WTC11 (cell line): ENCODE results near the gene KLHL1. TPM values are rescaled to one million over a fixed set of nuclear protein-coding genes. Genes with fewer than 3 reads are reported as not detected.

Experiments
- ATAC-seq: fragments of 200-7000 bp; cut with Tn5 transposase; 2 replicates; pipeline ENCODE4 v1.10.0; 2021; ENCODE audit warnings: mild to moderate bottlenecking, moderate library complexity
- CTCF ChIA-PET: fragments of 300-600 bp; sonication (Branson Sonifier 250); formaldehyde crosslinking; loops from one replicate; lab custom pipeline; 2021; ENCODE audit warnings: antibody characterized with exemption; lab: Charles Lee
- POLR2A ChIA-PET: fragments of 350-600 bp; sonication (Branson Sonifier 250); formaldehyde crosslinking; loops from one replicate; lab custom pipeline; 2021; ENCODE audit warnings: antibody characterized with exemption; lab: Charles Lee
- DNase-seq: peaks from one replicate; pipeline ENCODE4 v3.0.0; 2021; ENCODE audit warnings: low spot score
- H3K27ac Mint-ChIP-seq: 2 replicates; pipeline ENCODE4 v1.8.0; 2021; ENCODE audit warnings: mixed read lengths
- H3K27me3 Mint-ChIP-seq: 2 replicates; pipeline ENCODE4 v1.8.0; 2021; ENCODE audit warnings: low read depth, mild to moderate bottlenecking, moderate library complexity, mixed read lengths
- H3K36me3 Mint-ChIP-seq: 2 replicates; pipeline ENCODE4 v1.8.0; 2021; ENCODE audit warnings: mixed read lengths
- H3K4me1 Mint-ChIP-seq: 2 replicates; pipeline ENCODE4 v1.8.0; 2022; ENCODE audit warnings: mixed read lengths
- H3K4me3 Mint-ChIP-seq: 2 replicates; pipeline ENCODE4 v1.8.0; 2021; ENCODE audit warnings: mild to moderate bottlenecking, moderate library complexity, mixed read lengths
- H3K9me3 Mint-ChIP-seq: 2 replicates; pipeline ENCODE4 v1.8.0; 2021; ENCODE audit warnings: mixed read lengths
- ATF1 ChIP-seq: sonication (generic); formaldehyde crosslinking; IDR thresholded peaks from 2 replicates; pipeline ENCODE4 v1.8.1; 2023; ENCODE audit warnings: mild to moderate bottlenecking, moderate library complexity, missing genetic modification reagents
- CBFB ChIP-seq: sonication (generic); formaldehyde crosslinking; IDR thresholded peaks from 2 replicates; pipeline ENCODE4 v1.8.1; 2022; ENCODE audit warnings: mild to moderate bottlenecking, low read depth, missing genetic modification reagents
- CREB1 ChIP-seq: sonication (generic); formaldehyde crosslinking; IDR thresholded peaks from 2 replicates; pipeline ENCODE4 v1.8.0; 2023; ENCODE audit warnings: mild to moderate bottlenecking, missing genetic modification reagents
- CREM ChIP-seq: sonication (generic); formaldehyde crosslinking; IDR thresholded peaks from 2 replicates; pipeline ENCODE4 v1.8.1; 2022; ENCODE audit warnings: mild to moderate bottlenecking, missing genetic modification reagents, moderate library complexity
- ELF4 ChIP-seq: sonication (generic); formaldehyde crosslinking; IDR thresholded peaks from 2 replicates; pipeline ENCODE4 v1.8.1; 2022; ENCODE audit warnings: low read depth, mild to moderate bottlenecking, moderate library complexity, missing genetic modification reagents
- FOXJ3 ChIP-seq: sonication (generic); formaldehyde crosslinking; IDR thresholded peaks from 2 replicates; pipeline ENCODE4 v1.9.0; 2021; ENCODE audit warnings: missing genetic modification reagents, mild to moderate bottlenecking, borderline replicate concordance
- GTF2I ChIP-seq: fragments of 250-450 bp; sonication (Bioruptor Pico); conservative IDR thresholded peaks from 2 replicates; pipeline ENCODE4 v1.4.0; 2021; ENCODE audit warnings: mild to moderate bottlenecking
- HMGA2 ChIP-seq: fragments of 250-450 bp; sonication (Bioruptor Pico); IDR thresholded peaks from 2 replicates; pipeline ENCODE4 v1.4.0; 2021; ENCODE audit warnings: mild to moderate bottlenecking, moderate library complexity
- JAZF1 ChIP-seq: fragments of 250-450 bp; sonication (Bioruptor Pico); IDR thresholded peaks from 2 replicates; pipeline ENCODE4 v1.9.0; 2021; ENCODE audit warnings: moderate library complexity, mild to moderate bottlenecking, inconsistent platforms
- MXD4 ChIP-seq: fragments of 250-450 bp; sonication (Bioruptor Pico); IDR thresholded peaks from 2 replicates; pipeline ENCODE4 v1.8.0; 2021; ENCODE audit warnings: mild to moderate bottlenecking, moderate library complexity, borderline replicate concordance
- MYBL2 ChIP-seq: sonication (generic); formaldehyde crosslinking; IDR thresholded peaks from 2 replicates; pipeline ENCODE4 v1.8.1; 2023; ENCODE audit warnings: mild to moderate bottlenecking, moderate library complexity, missing genetic modification reagents
- NFE2L1 ChIP-seq: sonication (generic); formaldehyde crosslinking; IDR thresholded peaks from 2 replicates; pipeline ENCODE4 v1.8.1; 2023; ENCODE audit warnings: missing genetic modification reagents
- NFYB ChIP-seq: sonication (generic); formaldehyde crosslinking; conservative IDR thresholded peaks from 2 replicates; pipeline ENCODE4 v1.8.0; 2022; ENCODE audit warnings: low read depth, missing genetic modification reagents
- NR3C1 ChIP-seq: sonication (generic); formaldehyde crosslinking; conservative IDR thresholded peaks from 2 replicates; pipeline ENCODE4 v1.8.1; 2023; ENCODE audit warnings: low read depth, mild to moderate bottlenecking, missing genetic modification reagents
- TEAD4 ChIP-seq: sonication (generic); formaldehyde crosslinking; IDR thresholded peaks from 2 replicates; pipeline ENCODE4 v1.8.0; 2022; ENCODE audit warnings: mild to moderate bottlenecking, missing genetic modification reagents
- ZNF232 ChIP-seq: sonication (generic); formaldehyde crosslinking; IDR thresholded peaks from 2 replicates; pipeline ENCODE4 v1.8.0; 2022; ENCODE audit warnings: mild to moderate bottlenecking, missing genetic modification reagents
- ZNF396 ChIP-seq: fragments of 250-450 bp; sonication (Bioruptor Pico); IDR thresholded peaks from 2 replicates; pipeline ENCODE4 v1.8.0; 2021; ENCODE audit warnings: mild to moderate bottlenecking, moderate library complexity, borderline replicate concordance
- ZNF423 ChIP-seq: fragments of 250-450 bp; sonication (Bioruptor Pico); IDR thresholded peaks from 2 replicates; pipeline ENCODE4 v2.1.2; 2022; ENCODE audit warnings: mild to moderate bottlenecking, moderate library complexity
- total RNA-seq: library from RNA; stranded (reverse); gene quantifications from 3 replicates; pipeline ENCODE4 v1.2.3, GENCODE V29; 2021
- TF ChIP-seq, protein P1 (sequence below): sonication (generic); formaldehyde crosslinking; IDR thresholded peaks from 2 replicates; pipeline ENCODE4 v1.8.1; 2022; ENCODE audit warnings: mild to moderate bottlenecking, missing genetic modification reagents, moderate library complexity, borderline replicate concordance
- TF ChIP-seq, protein P2 (sequence below): fragments of 250-450 bp; sonication (Bioruptor Pico); IDR thresholded peaks from 2 replicates; pipeline ENCODE4 v1.9.0; 2021; ENCODE audit warnings: mild to moderate bottlenecking, borderline replicate concordance
- TF ChIP-seq, protein P3 (sequence below): sonication (generic); formaldehyde crosslinking; IDR thresholded peaks from 2 replicates; pipeline ENCODE4 v1.8.1; 2023; ENCODE audit warnings: mild to moderate bottlenecking, missing genetic modification reagents
- TF ChIP-seq, protein P4 (sequence below): sonication (generic); formaldehyde crosslinking; IDR thresholded peaks from 2 replicates; pipeline ENCODE4 v1.8.1; 2022; ENCODE audit warnings: low read depth, mild to moderate bottlenecking, moderate library complexity, missing genetic modification reagents, borderline replicate concordance
- TF ChIP-seq, protein P5 (sequence below): sonication (generic); formaldehyde crosslinking; IDR thresholded peaks from 2 replicates; pipeline ENCODE4 v1.8.0; 2022; ENCODE audit warnings: mild to moderate bottlenecking, missing genetic modification reagents
- TF ChIP-seq, protein P6 (sequence below): sonication (generic); formaldehyde crosslinking; conservative IDR thresholded peaks from 2 replicates; pipeline ENCODE4 v1.8.1; 2022; ENCODE audit warnings: mild to moderate bottlenecking, missing genetic modification reagents
- TF ChIP-seq, protein P7 (sequence below): sonication (generic); formaldehyde crosslinking; IDR thresholded peaks from 2 replicates; pipeline ENCODE4 v1.8.0; 2022; ENCODE audit warnings: mild to moderate bottlenecking, missing genetic modification reagents

Gene KLHL1
- total RNA-seq, 1 experiment from 2014 or later = not detected

DNA sequence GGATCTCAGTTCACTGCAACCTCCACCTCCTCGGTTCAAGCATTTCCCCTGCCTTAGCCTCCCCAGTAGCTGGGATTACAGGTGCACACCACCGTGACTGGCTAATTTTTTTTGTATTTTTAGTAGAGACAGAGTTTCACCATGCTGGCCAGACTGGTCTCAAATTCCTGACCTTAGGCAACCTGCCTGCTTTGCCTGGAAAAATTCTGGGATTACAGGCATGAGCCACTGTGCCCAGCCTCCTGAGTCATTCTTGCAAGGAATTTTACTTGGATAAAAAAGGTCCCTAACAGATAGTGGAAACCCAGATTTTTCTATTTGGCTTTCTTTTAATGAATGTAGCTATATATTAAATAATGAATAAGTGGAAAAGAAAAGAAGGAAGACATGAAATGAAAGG, 450.6 kb downstream of the KLHL1 start:
- peaks cover 50% of the 10 kb centered on the region for H3K36me3 Mint-ChIP-seq
- DNase-seq = no peak
- POLR2A ChIA-PET = no interaction called here
- no peak for TF ChIP-seq CBFB (CRISPR knock-in tag)
- TF ChIP-seq, protein P1, sequence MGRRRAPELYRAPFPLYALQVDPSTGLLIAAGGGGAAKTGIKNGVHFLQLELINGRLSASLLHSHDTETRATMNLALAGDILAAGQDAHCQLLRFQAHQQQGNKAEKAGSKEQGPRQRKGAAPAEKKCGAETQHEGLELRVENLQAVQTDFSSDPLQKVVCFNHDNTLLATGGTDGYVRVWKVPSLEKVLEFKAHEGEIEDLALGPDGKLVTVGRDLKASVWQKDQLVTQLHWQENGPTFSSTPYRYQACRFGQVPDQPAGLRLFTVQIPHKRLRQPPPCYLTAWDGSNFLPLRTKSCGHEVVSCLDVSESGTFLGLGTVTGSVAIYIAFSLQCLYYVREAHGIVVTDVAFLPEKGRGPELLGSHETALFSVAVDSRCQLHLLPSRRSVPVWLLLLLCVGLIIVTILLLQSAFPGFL (CRISPR knock-in tag) = no peak
- TF ChIP-seq, protein P2, sequence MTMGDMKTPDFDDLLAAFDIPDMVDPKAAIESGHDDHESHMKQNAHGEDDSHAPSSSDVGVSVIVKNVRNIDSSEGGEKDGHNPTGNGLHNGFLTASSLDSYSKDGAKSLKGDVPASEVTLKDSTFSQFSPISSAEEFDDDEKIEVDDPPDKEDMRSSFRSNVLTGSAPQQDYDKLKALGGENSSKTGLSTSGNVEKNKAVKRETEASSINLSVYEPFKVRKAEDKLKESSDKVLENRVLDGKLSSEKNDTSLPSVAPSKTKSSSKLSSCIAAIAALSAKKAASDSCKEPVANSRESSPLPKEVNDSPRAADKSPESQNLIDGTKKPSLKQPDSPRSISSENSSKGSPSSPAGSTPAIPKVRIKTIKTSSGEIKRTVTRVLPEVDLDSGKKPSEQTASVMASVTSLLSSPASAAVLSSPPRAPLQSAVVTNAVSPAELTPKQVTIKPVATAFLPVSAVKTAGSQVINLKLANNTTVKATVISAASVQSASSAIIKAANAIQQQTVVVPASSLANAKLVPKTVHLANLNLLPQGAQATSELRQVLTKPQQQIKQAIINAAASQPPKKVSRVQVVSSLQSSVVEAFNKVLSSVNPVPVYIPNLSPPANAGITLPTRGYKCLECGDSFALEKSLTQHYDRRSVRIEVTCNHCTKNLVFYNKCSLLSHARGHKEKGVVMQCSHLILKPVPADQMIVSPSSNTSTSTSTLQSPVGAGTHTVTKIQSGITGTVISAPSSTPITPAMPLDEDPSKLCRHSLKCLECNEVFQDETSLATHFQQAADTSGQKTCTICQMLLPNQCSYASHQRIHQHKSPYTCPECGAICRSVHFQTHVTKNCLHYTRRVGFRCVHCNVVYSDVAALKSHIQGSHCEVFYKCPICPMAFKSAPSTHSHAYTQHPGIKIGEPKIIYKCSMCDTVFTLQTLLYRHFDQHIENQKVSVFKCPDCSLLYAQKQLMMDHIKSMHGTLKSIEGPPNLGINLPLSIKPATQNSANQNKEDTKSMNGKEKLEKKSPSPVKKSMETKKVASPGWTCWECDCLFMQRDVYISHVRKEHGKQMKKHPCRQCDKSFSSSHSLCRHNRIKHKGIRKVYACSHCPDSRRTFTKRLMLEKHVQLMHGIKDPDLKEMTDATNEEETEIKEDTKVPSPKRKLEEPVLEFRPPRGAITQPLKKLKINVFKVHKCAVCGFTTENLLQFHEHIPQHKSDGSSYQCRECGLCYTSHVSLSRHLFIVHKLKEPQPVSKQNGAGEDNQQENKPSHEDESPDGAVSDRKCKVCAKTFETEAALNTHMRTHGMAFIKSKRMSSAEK (CRISPR knock-in tag) = no peak
- no peak for TF ChIP-seq HMGA2 (CRISPR knock-in tag)
- TF ChIP-seq ATF1 (CRISPR knock-in tag) = no peak
- no peak for TF ChIP-seq NR3C1 (CRISPR knock-in tag)
- no peak for TF ChIP-seq CREB1
- no peak for TF ChIP-seq ELF4 (CRISPR knock-in tag)
- no peak for TF ChIP-seq ZNF423 (CRISPR knock-in tag)
- TF ChIP-seq MXD4 (CRISPR knock-in tag) = no peak
- TF ChIP-seq, protein P3, sequence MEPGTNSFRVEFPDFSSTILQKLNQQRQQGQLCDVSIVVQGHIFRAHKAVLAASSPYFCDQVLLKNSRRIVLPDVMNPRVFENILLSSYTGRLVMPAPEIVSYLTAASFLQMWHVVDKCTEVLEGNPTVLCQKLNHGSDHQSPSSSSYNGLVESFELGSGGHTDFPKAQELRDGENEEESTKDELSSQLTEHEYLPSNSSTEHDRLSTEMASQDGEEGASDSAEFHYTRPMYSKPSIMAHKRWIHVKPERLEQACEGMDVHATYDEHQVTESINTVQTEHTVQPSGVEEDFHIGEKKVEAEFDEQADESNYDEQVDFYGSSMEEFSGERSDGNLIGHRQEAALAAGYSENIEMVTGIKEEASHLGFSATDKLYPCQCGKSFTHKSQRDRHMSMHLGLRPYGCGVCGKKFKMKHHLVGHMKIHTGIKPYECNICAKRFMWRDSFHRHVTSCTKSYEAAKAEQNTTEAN = no peak
- TF ChIP-seq, protein P4, sequence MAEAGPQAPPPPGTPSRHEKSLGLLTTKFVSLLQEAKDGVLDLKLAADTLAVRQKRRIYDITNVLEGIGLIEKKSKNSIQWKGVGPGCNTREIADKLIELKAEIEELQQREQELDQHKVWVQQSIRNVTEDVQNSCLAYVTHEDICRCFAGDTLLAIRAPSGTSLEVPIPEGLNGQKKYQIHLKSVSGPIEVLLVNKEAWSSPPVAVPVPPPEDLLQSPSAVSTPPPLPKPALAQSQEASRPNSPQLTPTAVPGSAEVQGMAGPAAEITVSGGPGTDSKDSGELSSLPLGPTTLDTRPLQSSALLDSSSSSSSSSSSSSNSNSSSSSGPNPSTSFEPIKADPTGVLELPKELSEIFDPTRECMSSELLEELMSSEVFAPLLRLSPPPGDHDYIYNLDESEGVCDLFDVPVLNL = no peak
- TF ChIP-seq MYBL2 = no peak
- TF ChIP-seq ZNF396 (CRISPR knock-in tag) = no peak
- TF ChIP-seq FOXJ3 (CRISPR knock-in tag) = no peak
- no peak for TF ChIP-seq NFE2L1 (CRISPR knock-in tag)
- TF ChIP-seq, protein P5, sequence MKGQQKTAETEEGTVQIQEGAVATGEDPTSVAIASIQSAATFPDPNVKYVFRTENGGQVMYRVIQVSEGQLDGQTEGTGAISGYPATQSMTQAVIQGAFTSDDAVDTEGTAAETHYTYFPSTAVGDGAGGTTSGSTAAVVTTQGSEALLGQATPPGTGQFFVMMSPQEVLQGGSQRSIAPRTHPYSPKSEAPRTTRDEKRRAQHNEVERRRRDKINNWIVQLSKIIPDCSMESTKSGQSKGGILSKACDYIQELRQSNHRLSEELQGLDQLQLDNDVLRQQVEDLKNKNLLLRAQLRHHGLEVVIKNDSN (CRISPR knock-in tag) = no peak
- no peak for ATAC-seq
- H3K4me1 Mint-ChIP-seq = no peaks in the 10 kb centered on the region
- CTCF ChIA-PET = no interaction called here
- H3K27ac Mint-ChIP-seq = no peak overlapping the region
- H3K4me3 Mint-ChIP-seq = no peak overlapping the region
- peaks cover 52% of the 10 kb centered on the region for H3K9me3 Mint-ChIP-seq
- H3K27me3 Mint-ChIP-seq = no peaks in the 10 kb centered on the region

DNA sequence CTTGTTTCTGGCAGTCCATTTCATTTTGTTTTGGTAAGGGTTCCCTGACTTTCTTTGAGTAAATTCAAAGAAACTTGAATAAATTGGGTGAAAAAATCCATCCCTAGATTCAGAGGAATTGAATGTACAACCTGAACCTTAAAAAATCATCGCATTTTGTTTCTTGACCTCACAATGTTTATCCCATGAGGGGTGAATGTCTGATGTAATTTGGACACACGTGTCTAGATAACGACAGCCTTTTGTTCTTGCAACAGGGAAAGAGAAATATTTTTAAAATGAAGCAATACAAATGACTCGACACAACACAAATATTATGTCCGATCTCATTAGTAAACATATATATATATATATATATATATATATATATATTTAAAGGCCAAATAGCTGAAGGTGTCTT, 453.9 kb downstream of the KLHL1 start:
- Mint-ChIP-seq H3K9me3 (peaks cover 28% of the 10 kb centered on the region), H3K36me3 (peaks cover 32% of the 10 kb centered on the region), H3K4me1 (no peaks in the 10 kb centered on the region), H3K4me3 (no peak overlapping the region), H3K27ac (no peak overlapping the region), H3K27me3 (no peaks in the 10 kb centered on the region)
- no peak for DNase-seq
- ChIA-PET POLR2A (no interaction called here), CTCF (no interaction called here)
- TF ChIP-seq NFYB (CRISPR knock-in tag) (no peak), MYBL2 (no peak), JAZF1 (CRISPR knock-in tag) (no peak), ELF4 (CRISPR knock-in tag) (no peak), TEAD4 (CRISPR knock-in tag) (no peak), CREB1 (no peak), CREM (no peak), GTF2I (CRISPR knock-in tag) (no peak), ZNF232 (CRISPR knock-in tag) (no peak)
- TF ChIP-seq, protein P6, sequence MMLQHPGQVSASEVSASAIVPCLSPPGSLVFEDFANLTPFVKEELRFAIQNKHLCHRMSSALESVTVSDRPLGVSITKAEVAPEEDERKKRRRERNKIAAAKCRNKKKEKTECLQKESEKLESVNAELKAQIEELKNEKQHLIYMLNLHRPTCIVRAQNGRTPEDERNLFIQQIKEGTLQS (CRISPR knock-in tag) = no peak
- TF ChIP-seq, protein P7, sequence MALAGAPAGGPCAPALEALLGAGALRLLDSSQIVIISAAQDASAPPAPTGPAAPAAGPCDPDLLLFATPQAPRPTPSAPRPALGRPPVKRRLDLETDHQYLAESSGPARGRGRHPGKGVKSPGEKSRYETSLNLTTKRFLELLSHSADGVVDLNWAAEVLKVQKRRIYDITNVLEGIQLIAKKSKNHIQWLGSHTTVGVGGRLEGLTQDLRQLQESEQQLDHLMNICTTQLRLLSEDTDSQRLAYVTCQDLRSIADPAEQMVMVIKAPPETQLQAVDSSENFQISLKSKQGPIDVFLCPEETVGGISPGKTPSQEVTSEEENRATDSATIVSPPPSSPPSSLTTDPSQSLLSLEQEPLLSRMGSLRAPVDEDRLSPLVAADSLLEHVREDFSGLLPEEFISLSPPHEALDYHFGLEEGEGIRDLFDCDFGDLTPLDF (CRISPR knock-in tag) = no peak
- no peak for ATAC-seq
